ENCODE results near the gene SMARCA4.

DNA sequence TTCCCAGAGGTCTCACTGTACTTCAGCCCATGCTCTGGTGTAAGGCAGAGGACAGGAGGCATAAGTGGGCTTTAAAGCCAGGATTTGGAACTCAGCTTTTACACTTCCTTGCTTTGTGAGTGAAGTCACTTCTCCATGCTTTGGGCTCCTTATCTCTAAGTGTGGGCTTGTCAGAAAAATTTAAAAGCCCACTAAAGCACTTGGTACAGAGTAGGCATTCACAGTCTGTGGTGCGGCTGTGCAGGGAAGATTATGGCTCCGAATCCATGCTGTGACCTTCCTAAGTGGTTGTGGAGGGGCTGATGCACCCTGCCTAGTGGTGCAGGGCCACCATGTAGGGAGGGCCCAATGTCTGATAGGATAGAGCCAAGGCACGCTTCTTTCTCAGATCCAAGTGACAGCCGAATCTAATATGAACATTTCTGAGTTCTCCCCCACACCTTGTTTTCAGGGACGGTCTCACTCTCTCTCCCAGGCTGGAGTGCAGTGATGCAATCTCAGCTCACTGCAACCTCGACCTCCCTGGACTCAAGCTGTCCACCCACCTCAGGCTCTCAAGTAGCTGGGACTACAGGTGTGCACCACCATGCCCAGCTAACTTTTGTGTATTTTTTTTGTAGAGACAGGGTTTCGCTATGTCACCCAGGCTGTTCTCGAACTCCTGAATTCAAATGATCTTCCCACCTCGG is 25.3 kb upstream of the SMARCA4 start:
- TF ChIP-seq GATA2 (IDR thresholded peaks at IDR 0.05; ENCODE audit: low read depth, low read length) (no peak), GATA3 (IDR thresholded peaks at IDR 0.05; ENCODE audit: low read depth, low read length) (no peak)

Measured in SH-SY5Y (cell line).